DND-41 (cell line): Measurements from ENCODE around the gene JPH3.
A peak's percentile ranks its signal among the peaks of the same experiment; 100 is the strongest.

Source experiments
- ATAC-seq: fragments of 200-7000 bp; cut with Tn5 transposase; 3 replicates; pipeline ENCODE4 v1.9.1; 2021; ENCODE audit warnings: low read depth; ENCODE audit not compliant: insufficient read depth
- DNase-seq: peaks from one replicate; pipeline ENCODE4 v3.0.0-alpha.2; 2020
- H2AFZ ChIP-seq: 2 replicates; pipeline ENCODE4 v1.6.0; 2012; ENCODE audit warnings: low read depth, low read length
- H3K27ac ChIP-seq: 2 replicates; pipeline ENCODE4 v1.5.1; 2012; ENCODE audit warnings: low read length, inconsistent platforms
- H3K27me3 ChIP-seq: fragments of 200-600 bp; sonication (generic); 2 replicates; pipeline ENCODE4 v1.6.0; 2012; ENCODE audit warnings: low read length, mild to moderate bottlenecking, inconsistent platforms; ENCODE audit not compliant: insufficient read depth, poor library complexity
- H3K36me3 ChIP-seq: 2 replicates; pipeline ENCODE4 v1.5.1; 2012; ENCODE audit warnings: low read length, inconsistent platforms; ENCODE audit not compliant: insufficient read depth
- H3K4me1 ChIP-seq: 2 replicates; pipeline ENCODE4 v1.5.1; 2012; ENCODE audit warnings: mild to moderate bottlenecking, low read length; ENCODE audit not compliant: insufficient read depth
- H3K4me2 ChIP-seq: 2 replicates; pipeline ENCODE4 v1.6.0; 2012; ENCODE audit warnings: mild to moderate bottlenecking, moderate library complexity, low read length, inconsistent platforms; ENCODE audit not compliant: insufficient read depth
- H3K4me3 ChIP-seq, 2 experiments: fragments of 200-600 bp in 1 of 2; shearing (Covaris generic) in 1 of 2; 2 replicates each; pipeline ENCODE4 v1.5.1; 2012 to 2016; ENCODE audit warnings: inconsistent platforms in 2 of 2, low read length in 2 of 2, mild to moderate bottlenecking in 2 of 2, low read depth in 1 of 2, moderate library complexity in 1 of 2
- H3K79me2 ChIP-seq: 2 replicates; pipeline ENCODE4 v1.6.0; 2012; ENCODE audit warnings: low read length, inconsistent platforms; ENCODE audit not compliant: insufficient read depth
- H3K9ac ChIP-seq: 2 replicates; pipeline ENCODE4 v1.6.0; 2012; ENCODE audit warnings: low read depth, mild to moderate bottlenecking, inconsistent platforms, low read length, moderate library complexity
- H3K9me3 ChIP-seq: 2 replicates; pipeline ENCODE4 v1.5.1; 2012; ENCODE audit warnings: low read length, moderate library complexity, mild to moderate bottlenecking, inconsistent platforms; ENCODE audit not compliant: insufficient read depth, severe bottlenecking
- H4K20me1 ChIP-seq: 2 replicates; pipeline ENCODE4 v1.6.0; 2012; ENCODE audit warnings: low read length; ENCODE audit not compliant: insufficient read depth
- EZH2 ChIP-seq: IDR thresholded peaks from 3 replicates; pipeline ENCODE4 v1.6.1; 2012; ENCODE audit warnings: borderline replicate concordance, low read depth, mild to moderate bottlenecking, moderate library complexity, low read length, inconsistent platforms; ENCODE audit not compliant: severe bottlenecking
- TF ChIP-seq, protein P1 (sequence below): IDR thresholded peaks from 2 replicates; pipeline ENCODE4 v1.5.1; 2012; ENCODE audit warnings: borderline replicate concordance, low read length, moderate library complexity, mild to moderate bottlenecking; ENCODE audit not compliant: poor library complexity, severe bottlenecking; ENCODE audit errors: extremely low read depth

Gene JPH3

GRCh38 chr16:87645802-87646201, 43.5 kb downstream of the JPH3 start:
- H3K79me2 ChIP-seq, result no peaks in the 10 kb centered on the region
- no peaks in the 10 kb centered on the region for H3K36me3 ChIP-seq
- no peak overlapping the region for H3K4me3 ChIP-seq
- peaks cover 12% of the 10 kb centered on the region for H3K27me3 ChIP-seq
- DNase-seq, result no peak
- H3K4me2 ChIP-seq, result no peak overlapping the region
- H3K9me3 ChIP-seq, result no peaks in the 10 kb centered on the region
- no peaks in the 10 kb centered on the region for H3K4me1 ChIP-seq
- H3K27ac ChIP-seq, result no peak overlapping the region
- H3K9ac ChIP-seq, result no peak overlapping the region
- no peak overlapping the region for H2AFZ ChIP-seq
- ATAC-seq, result no peak
- TF ChIP-seq EZH2, result no peak
- TF ChIP-seq, protein P1, sequence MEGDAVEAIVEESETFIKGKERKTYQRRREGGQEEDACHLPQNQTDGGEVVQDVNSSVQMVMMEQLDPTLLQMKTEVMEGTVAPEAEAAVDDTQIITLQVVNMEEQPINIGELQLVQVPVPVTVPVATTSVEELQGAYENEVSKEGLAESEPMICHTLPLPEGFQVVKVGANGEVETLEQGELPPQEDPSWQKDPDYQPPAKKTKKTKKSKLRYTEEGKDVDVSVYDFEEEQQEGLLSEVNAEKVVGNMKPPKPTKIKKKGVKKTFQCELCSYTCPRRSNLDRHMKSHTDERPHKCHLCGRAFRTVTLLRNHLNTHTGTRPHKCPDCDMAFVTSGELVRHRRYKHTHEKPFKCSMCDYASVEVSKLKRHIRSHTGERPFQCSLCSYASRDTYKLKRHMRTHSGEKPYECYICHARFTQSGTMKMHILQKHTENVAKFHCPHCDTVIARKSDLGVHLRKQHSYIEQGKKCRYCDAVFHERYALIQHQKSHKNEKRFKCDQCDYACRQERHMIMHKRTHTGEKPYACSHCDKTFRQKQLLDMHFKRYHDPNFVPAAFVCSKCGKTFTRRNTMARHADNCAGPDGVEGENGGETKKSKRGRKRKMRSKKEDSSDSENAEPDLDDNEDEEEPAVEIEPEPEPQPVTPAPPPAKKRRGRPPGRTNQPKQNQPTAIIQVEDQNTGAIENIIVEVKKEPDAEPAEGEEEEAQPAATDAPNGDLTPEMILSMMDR, result no peak
- H4K20me1 ChIP-seq, result peaks cover 3% of the 10 kb centered on the region; the same call in 1 of the 2 replicates

GRCh38 chr16:87647431-87648185, 45.3 kb downstream of the JPH3 start:
- no peak for TF ChIP-seq EZH2
- TF ChIP-seq, protein P1, result no peak
- ATAC-seq, result no peak
- H2AFZ ChIP-seq, result no peak overlapping the region
- no peak overlapping the region for H3K27ac ChIP-seq
- H3K27me3 ChIP-seq, result peaks cover 16% of the 10 kb centered on the region
- no peak overlapping the region for H3K4me2 ChIP-seq
- H4K20me1 ChIP-seq, result peaks cover 3% of the 10 kb centered on the region; the same call in 1 of the 2 replicates
- no peaks in the 10 kb centered on the region for H3K36me3 ChIP-seq
- no peaks in the 10 kb centered on the region for H3K9me3 ChIP-seq
- DNase-seq, result no peak
- no peaks in the 10 kb centered on the region for H3K4me1 ChIP-seq
- no peaks in the 10 kb centered on the region for H3K79me2 ChIP-seq
- H3K4me3 ChIP-seq, result no peak overlapping the region
- no peak overlapping the region for H3K9ac ChIP-seq

- Histone ChIP-seq H3K9ac (no peak overlapping the region), H3K4me1 (no peaks in the 10 kb centered on the region), H3K36me3 (no peaks in the 10 kb centered on the region), H3K79me2 (no peaks in the 10 kb centered on the region), H2AFZ (no peak overlapping the region), H3K27ac (no peak overlapping the region), H3K4me3 (no peak overlapping the region), H3K27me3 (peaks cover 16% of the 10 kb centered on the region), H4K20me1 (peaks cover 3% of the 10 kb centered on the region; the same call in 1 of the 2 replicates), H3K4me2 (no peak overlapping the region), H3K9me3 (no peaks in the 10 kb centered on the region)
- no peak for TF ChIP-seq EZH2
- TF ChIP-seq, protein P1, result no peak
- ATAC-seq, result 0 out of 3 replicates have a peak, but pooled peaks have one; percentile 14
- DNase-seq, result no peak
Measured at GRCh38 chr16:87648236-87648635, 45.9 kb downstream of the JPH3 start.
